ENCODE results near the gene GSKIP.
"Not testable (repeated sequence)": the region's sequence is repeated elsewhere in the genome, so short reads cannot be mapped to it uniquely, and the experiment has no call there.

GSKIP gene, protein sequence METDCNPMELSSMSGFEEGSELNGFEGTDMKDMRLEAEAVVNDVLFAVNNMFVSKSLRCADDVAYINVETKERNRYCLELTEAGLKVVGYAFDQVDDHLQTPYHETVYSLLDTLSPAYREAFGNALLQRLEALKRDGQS

DNA sequence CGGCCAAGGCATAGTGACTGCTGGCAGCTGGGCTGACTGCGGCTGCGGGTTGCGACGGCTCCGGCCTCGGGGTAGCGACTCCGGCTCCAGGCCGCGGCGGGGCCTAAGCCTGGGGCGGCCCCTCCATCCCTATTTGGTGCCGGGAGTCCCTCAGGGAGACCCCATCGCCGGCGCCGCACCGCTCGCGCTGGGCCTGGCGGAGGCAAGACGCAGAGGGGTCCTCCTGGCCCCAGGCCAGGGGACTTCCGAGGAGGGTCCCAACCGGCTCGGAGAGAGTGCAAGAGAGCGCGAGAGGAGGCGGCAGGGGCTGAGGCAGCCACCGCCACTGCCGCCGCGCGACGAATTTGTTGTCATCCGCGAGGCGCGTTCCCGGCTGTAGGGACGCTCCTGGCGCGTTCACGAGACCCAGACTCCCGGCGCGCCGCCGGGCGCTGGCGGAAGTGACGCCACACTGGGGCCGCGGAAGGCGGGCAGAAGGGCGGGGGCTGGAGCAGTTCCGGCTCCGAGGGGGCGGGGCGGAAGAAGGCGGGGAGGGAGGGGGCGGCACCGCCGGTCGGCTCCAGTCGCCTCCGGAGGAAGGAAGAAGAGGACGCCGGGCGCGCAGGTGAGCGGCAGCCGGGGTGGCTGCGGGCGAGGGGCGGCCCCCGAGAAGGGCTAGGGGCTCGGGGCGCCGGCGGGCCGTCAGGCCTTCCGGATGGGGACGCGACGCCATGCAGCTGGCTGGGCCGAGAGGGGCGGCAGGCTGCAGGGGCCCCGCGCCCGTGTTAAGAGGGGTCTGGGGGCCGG lies at the start of gene GSKIP, which contains the start of gene ATG2B:
Gene GSKIP (plus strand): TSS at position 562 of the 786 bp plus-strand sequence. CDS start 18,722 bp downstream, outside the sequence.
Gene ATG2B (minus strand): TSS at position 377 of the 786 bp plus-strand sequence. CDS start 365 bp downstream, at position 12.
- DNase-seq (ENCODE audit: low read depth) = peak; percentile 78

DNA sequence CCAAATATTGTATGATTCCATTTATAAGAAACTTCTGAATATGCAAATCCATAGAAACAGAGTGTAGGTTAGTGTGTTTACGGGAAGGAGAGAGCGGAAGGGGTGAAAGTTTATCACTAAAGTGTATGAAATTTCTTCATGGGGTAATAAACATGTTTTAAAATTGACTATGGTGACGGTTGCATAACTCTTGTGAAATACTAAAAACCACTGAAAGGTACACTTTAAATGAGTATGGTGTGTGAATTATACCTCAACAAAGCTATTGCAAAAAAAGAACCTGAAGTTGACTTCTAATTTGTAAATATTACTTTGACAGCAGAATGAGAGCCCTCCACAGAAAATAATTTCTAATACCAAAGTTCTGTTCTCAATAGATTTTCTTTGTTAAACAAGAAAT lies 47.2 kb upstream of the GSKIP start:
- DNase-seq (ENCODE audit: low read depth) = peak; percentile 2

DNA sequence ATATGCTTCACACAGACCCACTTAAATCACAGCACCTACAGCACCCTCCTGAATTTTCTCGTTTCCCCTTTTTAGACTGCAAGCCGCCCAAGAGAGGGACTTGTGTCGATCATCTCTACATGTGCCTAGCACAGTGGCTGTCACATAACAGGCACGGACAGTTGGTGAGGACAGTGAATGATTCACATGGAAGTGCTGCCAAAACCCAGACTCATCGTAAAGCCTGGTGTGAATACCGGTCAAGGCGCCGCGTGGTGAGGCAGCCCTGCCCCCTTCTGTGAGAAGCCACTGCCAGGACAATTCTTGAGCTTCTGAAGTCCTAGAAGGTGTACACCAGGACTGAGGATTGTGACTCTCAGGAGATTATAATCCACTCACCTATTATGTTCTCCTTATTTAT lies 44.5 kb upstream of the GSKIP start:
- no peak for DNase-seq (ENCODE audit: low read depth)

DNA sequence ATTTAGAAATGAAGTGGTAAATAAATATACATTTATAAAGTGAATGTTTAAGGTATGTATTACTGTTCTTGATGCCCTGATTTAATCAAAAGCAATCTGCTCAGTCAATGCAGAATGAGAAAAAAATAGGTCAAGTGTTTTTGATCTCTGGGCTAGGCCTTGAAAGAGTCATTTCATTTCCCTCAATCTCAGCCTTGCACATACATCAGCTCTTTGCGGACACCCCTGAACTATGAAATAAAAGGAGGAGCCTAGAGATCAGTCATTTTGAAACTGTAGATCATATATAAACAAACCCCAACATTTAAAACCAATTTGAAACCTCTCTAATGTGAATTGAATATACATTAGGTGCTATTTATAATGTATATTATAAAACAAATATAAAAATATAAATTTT lies 42.7 kb upstream of the GSKIP start:
- no peak for DNase-seq (ENCODE audit: low read depth)

DNA sequence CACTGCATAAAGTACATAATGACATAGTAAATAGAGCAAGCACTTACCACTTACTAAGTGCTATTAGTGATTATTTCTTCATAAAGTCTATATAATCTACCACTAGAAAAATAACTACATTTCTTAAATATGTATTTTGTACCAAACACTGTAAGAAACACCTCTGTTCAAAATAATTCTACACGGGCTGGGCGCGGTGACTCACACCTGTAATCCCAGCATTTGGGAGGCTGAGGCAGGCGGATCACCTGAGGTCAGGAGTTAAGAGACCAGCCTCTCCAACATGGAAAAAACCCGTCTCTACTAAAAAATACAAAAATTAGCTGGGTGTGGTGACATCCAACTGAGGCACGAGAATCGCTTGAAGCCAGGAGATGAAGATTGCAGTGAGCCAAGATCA lies 39.1 kb upstream of the GSKIP start:
- DNase-seq (ENCODE audit: low read depth) = no peak

DNA sequence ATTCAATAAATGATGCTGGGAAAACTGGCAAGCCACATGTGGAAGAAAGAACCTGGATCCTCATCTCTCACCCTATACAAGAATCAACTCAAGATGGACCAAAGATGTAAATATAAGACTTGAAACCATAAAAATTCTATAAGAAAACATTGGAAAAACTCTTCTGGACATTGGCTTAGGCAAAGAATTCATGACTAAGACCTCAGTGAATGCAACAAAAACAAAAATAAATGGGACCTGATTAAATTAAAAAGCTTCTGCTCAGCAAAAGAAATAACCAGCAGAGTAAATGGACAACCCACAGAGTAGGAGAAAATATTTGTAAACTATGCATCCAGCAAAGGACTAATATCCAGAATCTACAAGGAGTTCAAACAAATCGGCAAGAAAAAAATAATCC lies 24.8 kb upstream of the GSKIP start:
- no peak for DNase-seq (ENCODE audit: low read depth)

DNA sequence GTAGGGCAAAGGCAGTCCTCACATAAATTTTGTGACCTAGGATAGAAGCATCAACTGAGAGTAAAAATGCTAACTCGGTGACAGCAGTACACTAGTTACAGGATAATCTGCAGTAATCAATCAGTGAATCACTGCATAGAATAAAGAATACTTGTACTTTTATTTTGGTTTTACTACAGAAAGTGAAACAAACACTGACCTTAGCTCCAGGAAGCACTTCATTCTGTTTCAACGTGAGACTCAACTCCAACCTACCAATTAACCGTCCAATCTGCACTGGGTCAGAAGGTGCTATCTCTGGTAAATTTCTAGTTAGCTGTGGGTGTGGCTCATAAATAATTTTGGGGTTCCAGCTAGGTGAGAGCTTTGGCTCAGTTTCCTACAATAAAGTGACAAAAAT lies 22.0 kb upstream of the GSKIP start:
- DNase-seq (ENCODE audit: low read depth) = no peak

DNA sequence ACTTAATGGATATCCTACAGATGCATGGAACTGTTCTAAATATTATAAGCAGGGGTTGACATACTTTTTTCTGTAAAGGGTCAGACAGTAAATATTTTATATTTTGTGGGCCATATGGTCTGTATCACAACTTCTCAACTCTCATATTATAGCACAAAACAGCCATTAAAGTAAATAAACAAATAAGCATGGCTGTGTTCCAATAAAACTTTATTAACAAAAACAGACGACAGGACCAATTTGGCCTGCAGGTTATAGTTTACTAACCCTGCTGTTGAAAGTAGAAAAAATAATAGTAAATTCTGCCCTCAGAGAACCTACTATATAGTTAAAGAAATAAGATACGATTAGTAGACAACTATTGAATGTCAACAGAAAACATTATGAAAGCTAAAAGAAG lies 17.7 kb upstream of the GSKIP start:
- no peak for DNase-seq (ENCODE audit: low read depth)

DNA sequence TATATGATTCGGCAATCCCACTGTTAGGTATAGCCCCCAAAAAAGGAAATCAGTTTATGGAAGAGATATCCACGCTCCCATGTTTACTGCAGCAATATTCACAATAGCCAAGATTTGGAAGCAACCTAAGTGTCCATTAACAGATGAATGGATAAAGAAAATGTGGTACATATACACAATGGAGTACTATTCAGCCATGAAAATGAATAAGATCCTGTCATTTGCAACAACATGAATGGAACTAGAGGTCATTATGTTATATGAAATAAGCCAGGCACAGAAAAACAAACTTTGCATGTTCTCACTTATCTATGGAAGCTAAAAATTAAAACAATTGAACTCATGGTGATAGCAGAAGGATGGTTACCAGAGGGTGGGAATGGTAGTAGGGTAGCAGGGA lies 15.4 kb upstream of the GSKIP start:
- DNase-seq (ENCODE audit: low read depth) = not testable (repeated sequence)

DNA sequence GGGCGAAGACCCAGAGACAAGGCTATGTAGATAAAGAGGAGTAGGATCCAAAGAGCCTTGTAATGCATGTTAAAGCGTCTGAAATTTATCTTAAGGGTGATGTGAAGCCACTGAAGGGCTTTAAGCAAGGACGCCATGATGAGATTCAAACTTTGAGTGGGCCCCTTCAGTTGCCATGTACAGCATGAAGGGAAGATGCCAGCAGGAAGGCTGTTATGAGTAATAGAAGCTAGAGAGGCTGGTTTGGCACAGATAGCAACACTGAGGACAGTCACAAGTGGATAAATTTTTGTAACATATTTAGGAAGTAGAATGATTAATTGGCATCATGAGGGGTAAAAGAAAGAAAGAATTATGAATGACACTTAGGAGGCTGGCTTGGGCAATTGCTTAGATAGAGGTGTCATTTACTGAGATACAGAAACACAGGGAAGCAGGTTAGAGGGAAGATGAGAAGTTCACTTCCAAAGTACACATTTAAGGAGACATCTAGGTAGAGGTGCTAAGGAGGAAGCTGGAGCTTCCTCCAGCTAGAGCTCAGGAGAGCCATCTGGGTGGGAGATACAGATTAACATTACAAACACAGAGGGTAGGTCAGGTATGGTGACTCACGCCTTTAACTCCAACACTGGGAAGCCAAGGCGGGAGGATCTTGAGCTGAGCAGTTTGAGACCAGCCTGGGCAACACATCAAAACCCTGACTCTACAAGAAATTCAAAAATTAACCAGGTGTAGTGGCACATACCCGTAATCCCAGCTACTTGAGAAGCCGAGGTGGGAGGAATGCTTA lies 13.8 kb upstream of the GSKIP start:
- DNase-seq (ENCODE audit: low read depth) = peak; percentile 18

DNA sequence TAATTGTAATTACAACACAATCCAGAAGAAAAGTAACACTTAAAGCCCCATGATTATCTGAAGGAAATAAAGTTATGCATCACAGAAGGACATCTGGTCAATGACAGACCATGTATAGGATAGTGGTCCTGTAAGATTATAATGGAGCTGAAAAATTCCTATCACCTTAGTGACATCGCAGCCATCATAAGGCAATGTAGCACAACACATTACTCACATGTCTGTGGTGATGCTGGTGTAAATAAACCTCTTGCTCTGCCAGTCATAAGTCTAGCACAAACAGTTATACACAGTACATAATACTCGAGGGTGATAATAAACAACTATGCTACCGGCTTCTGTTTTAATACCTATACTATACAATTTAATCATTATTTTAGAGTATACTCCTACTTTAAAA lies 11.3 kb upstream of the GSKIP start:
- peak; percentile 33 for DNase-seq (ENCODE audit: low read depth)

DNA sequence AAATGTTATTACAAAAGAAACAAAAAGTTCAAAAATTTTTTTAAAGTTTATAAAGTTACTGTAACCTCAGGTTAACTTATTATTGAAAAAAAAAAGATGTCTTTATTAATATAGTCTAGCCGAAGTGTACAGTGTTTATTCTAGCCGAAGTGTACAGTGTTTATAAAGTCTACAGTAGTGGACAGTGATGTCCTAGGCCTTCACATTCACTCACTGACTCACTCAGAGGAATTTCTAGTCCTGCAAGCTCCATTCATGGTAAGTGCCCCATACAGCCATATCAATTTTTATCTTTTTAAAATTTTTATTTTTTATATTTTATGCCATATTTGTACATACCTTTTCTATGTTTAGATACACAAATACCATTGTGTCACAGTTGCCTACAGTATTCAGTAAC lies 10.6 kb upstream of the GSKIP start:
- DNase-seq (ENCODE audit: low read depth) = peak; percentile 29

DNA sequence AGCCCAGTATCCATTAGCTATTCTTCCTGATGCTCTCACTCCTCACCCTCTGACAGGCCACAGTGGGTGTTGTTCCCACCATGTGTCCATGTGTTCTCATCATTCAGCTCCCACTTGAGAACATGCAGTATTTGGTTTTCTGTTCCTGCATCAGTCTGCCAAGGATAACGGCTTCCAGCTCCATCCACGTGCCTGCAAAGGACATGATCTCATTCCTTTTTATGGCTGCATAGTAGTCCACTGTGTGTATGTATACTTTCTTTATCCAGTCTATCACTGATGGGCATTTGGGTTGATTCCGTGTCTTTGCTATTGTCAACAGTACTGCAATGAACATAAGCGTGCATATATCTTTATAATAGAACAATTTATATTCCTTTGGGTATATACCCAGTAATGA lies 9.1 kb upstream of the GSKIP start:
- no peak for DNase-seq (ENCODE audit: low read depth)

DNA sequence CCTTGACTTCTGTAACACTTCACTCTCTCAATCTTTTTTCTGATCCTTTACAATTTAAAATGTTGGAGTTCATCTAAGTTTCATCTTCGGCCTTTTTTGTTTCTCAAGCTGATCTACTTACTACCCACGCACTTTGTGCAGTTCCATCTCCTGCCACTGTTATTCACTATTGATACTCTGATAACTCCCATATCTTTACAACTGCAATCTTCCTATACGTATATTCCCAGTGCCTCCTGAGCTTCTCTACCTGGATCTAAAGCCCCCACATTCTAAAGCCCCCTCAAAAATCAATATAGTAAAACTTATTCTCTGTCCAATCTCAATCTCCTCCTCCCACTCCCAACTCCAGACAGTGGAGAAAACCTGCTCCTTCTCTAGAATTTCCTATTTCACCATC lies 6.1 kb upstream of the GSKIP start:
- DNase-seq (ENCODE audit: low read depth) = no peak

DNA sequence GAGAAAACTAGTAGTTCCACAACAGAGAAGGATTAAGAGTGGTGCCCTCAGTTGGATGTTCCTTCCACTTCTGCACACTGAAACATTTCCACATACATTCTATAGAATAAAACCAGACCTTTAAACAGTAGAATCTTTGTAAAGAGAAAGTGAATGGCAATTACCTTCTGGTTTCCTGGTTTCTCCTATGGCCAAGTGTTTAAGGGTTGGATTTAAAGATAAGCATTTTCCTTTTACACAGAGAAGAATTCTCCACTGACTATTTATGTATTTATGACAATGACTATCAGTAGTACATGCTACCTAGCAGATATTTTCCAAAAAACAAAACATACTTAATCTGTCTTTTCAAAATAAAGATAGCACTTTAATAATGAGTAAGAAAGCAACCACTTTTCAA lies 3.4 kb upstream of the GSKIP start:
- DNase-seq (ENCODE audit: low read depth) = no peak

DNA sequence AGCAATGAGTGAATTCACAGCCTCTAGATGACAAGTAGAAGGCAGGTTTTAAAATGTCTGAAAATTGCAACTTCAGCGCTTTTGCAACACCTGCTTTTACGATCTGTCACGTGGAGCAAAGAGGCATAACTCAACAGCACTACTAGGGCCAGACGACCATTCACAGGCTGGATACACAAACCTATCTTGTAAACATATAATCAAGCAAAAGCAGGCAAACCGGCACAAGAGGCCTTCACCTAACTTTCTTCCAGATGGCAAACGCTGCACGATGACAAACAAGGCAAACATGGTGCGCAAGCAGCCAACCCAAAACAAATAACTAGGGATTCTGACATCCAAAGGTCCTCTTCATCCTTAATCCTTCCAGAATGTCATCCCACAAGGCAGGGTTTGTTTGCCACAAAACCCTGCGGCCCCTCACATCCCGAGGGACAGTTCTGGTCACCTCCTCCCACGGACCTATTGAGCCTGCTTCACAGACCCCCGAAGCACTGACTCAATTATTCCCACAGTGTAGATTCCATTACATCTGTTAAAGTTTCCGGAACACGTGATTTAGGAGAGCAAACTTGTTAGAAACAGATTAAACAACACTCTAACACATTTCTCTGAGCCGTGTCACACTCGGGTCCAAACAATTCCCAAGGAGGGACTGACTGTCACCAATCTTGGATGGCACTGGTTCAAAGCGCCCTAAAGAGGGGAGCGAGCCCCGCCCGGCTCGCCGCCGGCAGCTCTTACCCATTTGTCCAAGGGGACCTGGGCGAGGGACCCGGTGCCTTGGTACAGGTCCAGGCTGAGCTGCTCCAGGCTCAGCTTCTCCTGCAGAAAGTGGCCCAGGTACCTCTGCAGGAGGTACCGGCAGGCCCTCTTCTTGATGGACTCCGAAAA lies 1.0 kb upstream of the GSKIP start:
- DNase-seq (ENCODE audit: low read depth) = peak; percentile 67

DNA sequence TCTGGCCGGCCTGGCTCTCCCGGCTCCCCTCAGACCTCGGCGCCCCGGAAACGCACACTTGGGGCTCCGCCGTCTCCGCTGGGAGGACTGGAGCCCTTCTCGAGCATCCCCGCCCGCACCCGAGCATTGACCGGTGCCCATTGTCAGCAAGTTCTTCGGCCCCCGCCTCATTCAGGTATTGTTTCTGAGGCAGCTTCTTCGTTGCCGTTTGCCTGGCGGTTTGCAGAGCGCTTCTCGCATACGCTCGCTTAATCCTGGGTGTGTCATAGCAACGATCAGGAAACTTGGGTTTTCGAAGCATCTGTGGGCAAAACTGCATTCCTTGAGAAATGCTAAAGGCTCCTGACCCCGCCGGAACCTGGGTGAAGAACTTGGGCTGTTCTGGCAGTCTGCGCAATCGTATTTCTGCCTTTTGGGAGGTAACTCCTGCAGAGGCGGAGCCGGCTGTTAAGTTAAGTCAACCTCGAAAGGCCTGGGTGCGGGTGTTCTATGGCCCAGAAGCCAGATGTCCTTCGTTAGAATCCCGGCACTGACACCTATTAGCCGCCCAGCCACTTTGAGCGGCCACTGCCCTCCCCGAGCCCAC lies 518 bp downstream of the GSKIP start:
- DNase-seq (ENCODE audit: low read depth) = peak; percentile 75

DNA sequence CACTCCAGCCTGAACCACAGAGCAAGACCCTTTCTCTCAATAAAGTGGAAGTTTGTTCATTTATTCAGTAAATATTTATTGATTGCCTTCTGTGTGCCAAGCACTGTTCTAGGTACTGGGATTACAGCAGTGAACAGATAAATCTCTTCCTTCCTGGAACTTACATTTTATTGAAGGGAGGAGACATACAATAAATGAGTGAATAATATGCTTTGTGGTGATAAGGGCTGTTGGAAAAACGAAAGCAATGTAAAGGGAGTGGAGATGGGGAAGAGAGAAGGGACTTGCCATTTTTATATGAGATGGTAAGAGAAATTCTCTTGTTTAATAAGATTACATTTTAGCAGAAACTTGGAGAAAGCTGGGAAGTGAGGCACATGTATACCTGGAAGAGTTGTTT lies 1.6 kb downstream of the GSKIP start:
- no peak for DNase-seq (ENCODE audit: low read depth)

DNA sequence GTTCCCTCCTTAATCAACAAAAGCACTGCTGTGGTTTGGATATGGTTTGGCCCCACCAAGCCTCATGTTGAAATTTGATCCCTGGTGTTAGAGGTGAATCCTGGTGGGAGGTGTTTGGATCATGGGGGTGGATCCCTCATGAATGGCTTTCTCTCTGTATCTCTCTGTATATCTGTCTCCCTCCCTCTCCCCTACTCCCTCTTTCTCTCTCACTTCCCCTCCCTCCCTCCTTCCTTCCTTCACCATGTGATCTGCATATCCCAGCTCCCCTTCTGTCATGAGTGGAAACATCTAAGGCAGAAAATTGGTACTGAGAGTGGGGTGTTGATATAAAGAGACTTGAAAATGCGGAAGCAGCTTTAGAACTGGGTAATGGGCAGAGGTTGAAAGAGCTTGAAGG lies 5.2 kb downstream of the GSKIP start:
- DNase-seq (ENCODE audit: low read depth) = peak; percentile 19

DNA sequence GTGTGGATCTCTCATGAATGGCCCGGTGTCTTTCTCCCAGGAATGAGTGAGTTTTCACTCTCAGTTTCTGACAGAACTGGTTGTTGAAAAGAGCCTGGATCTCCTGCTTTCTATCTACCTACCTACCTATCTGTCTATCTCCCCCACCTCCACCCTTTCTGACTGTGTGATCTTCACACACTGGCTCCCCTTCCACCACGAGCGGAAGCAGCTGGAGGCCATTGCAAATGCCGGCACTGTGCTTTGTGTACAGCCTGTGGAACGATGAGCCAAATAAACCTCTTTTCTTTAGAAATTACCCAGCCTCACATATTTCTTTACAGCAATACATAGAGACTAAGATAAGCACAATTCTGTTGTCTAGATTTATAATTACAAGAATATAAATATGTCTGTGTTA lies 7.2 kb downstream of the GSKIP start:
- no peak for DNase-seq (ENCODE audit: low read depth)

DNA sequence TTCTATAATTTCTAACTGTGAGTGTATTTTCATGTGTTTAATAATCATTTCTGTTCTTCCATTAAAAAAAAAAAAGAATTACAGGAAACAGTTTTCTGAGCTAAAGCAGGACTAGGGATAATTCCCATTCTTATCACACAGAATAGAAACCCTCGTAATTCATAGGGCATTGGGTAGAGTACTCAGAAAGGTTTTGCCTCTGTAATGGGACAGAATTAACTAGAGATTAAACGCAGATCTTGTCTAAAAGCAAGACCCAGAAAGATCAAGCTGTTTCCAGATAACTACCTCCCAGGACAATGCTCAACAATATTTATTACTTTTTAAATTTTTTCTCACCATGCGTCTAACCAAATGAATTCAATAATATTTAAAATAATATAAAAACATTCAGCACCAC lies 10.2 kb downstream of the GSKIP start:
- no peak for DNase-seq (ENCODE audit: low read depth)

DNA sequence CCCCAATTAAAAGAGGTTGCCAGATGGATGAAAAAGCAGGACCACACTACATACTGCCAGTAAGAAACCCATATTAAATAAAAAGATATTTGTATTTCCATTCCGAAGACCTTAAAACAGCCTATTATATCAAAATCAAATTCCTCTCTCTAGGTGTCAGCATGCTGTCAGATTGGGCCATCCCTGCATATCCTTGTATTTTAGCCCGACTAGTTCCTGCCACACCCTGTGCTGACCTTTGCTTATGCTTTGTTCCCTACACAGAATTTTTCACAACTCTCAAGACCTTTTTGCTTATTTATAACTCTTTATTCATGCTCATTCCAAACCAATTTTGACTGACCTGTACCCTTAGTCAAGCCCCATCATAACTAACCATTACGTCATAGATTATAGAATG lies 12.8 kb downstream of the GSKIP start:
- no peak for DNase-seq (ENCODE audit: low read depth)
